B cell (primary cell): ENCODE data around the gene IFNLR1. TPM values are rescaled to one million over a fixed set of nuclear protein-coding genes. Genes with fewer than 3 reads are reported as not detected.

Experiments
- ATAC-seq: fragments of 200-7000 bp; cut with Tn5 transposase; one replicate; pipeline ENCODE4 v1.10.0; 2021; ENCODE audit warnings: low read depth, mild to moderate bottlenecking, moderate number of reproducible peaks, moderate library complexity
- CTCF ChIA-PET: fragments of 350-600 bp; sonication (Branson Sonifier 250); formaldehyde crosslinking; loops from one replicate; lab custom pipeline; 2021; ENCODE audit warnings: antibody characterized with exemption, inconsistent platforms; lab: Charles Lee
- POLR2A ChIA-PET: fragments of 350-600 bp; sonication (Branson Sonifier 250); formaldehyde crosslinking; loops from one replicate; lab custom pipeline; 2021; ENCODE audit warnings: antibody characterized with exemption; lab: Charles Lee
- DNase-seq: peaks from one replicate; pipeline ENCODE4 v3.0.0; 2013
- H2AFZ ChIP-seq: 2 replicates; pipeline ENCODE4 v1.6.1; 2012; ENCODE audit warnings: mild to moderate bottlenecking, low read depth, low read length; ENCODE audit not compliant: insufficient read depth, poor library complexity, severe bottlenecking
- H3K27ac ChIP-seq, 2 donors: 1 replicate in 1 of 2; 2 replicates in 1 of 2; pipeline ENCODE4 v1.5.1; 2012 to 2013; ENCODE audit warnings: low read length in 2 of 2, mild to moderate bottlenecking in 2 of 2, moderate library complexity in 1 of 2
- H3K27me3 ChIP-seq, 4 experiments: fragments of 200-600 bp in 1 of 4; sonication (generic) in 1 of 4; replicated peaks in 1 of 4; 1 replicate in 2 of 4; 2 replicates in 2 of 4; pipeline versions ENCODE4 v1.6.1 to v1.7.0; 2013 to 2016; ENCODE audit warnings: low read length in 3 of 4, mild to moderate bottlenecking in 2 of 4, mixed read lengths in 1 of 4, moderate library complexity in 1 of 4; ENCODE audit not compliant: insufficient read depth in 4 of 4, control insufficient read depth in 3 of 4; ENCODE audit errors: control extremely low read depth in 1 of 4
- H3K36me3 ChIP-seq, 2 experiments: replicated peaks in 1 of 2; 1 replicate in 1 of 2; 2 replicates in 1 of 2; pipeline versions ENCODE4 v1.6.1 to v1.7.1; 2013; ENCODE audit warnings: low read length in 1 of 2; ENCODE audit not compliant: insufficient read depth in 2 of 2, control insufficient read depth in 1 of 2; ENCODE audit errors: control extremely low read depth in 1 of 2, extremely low read depth in 1 of 2
- H3K4me1 ChIP-seq, 2 donors: fragments of 200-600 bp in 1 of 2; sonication (generic) in 1 of 2; 1 replicate in 1 of 2; 2 replicates in 1 of 2; pipeline versions ENCODE4 v1.5.1 to v1.6.1; 2013 to 2017; ENCODE audit warnings: low read length in 2 of 2; ENCODE audit not compliant: control insufficient read depth in 2 of 2, insufficient read depth in 2 of 2
- H3K4me2 ChIP-seq: replicated peaks from 2 replicates; pipeline ENCODE3; 2012; ENCODE audit warnings: mild to moderate bottlenecking, low read depth, low read length; ENCODE audit not compliant: poor library complexity, severe bottlenecking
- H3K4me3 ChIP-seq, 5 experiments: fragments of 200-600 bp in 1 of 5; sonication (generic) in 1 of 5; 1 replicate in 3 of 5; 2 replicates in 2 of 5; pipeline versions ENCODE4 v1.5.1 to v1.7.0; 2011 to 2016; ENCODE audit warnings: low read length in 4 of 5, mild to moderate bottlenecking in 4 of 5, low read depth in 2 of 5, control low read depth in 1 of 5, moderate library complexity in 1 of 5; ENCODE audit not compliant: insufficient read depth in 1 of 5; ENCODE audit errors: control extremely low read depth in 1 of 5, extremely low read depth in 1 of 5
- H3K79me2 ChIP-seq: fragments of 200-600 bp; sonication (generic); one replicate; pipeline ENCODE4 v1.6.0; 2016; ENCODE audit warnings: low read length; ENCODE audit not compliant: control insufficient read depth, insufficient read depth
- H3K9ac ChIP-seq: fragments of 200-600 bp; sonication (generic); 2 replicates; pipeline ENCODE4 v1.6.1; 2017; ENCODE audit warnings: mild to moderate bottlenecking, low read length, moderate library complexity
- H3K9me3 ChIP-seq, 3 donors: one replicate each; pipeline versions ENCODE4 v1.6.1 to v1.7.1; 2013; ENCODE audit warnings: low read length in 2 of 3; ENCODE audit not compliant: control insufficient read depth in 2 of 3, insufficient read depth in 1 of 3; ENCODE audit errors: control extremely low read depth in 1 of 3
- H4K20me1 ChIP-seq: 2 replicates; pipeline ENCODE4 v1.6.0; 2012; ENCODE audit warnings: mild to moderate bottlenecking, low read length; ENCODE audit not compliant: insufficient read depth, control insufficient read depth, poor library complexity, severe bottlenecking
- H3K27ac Mint-ChIP-seq: one replicate; pipeline ENCODE4 v1.8.0; 2021; ENCODE audit warnings: mixed read lengths
- H3K27me3 Mint-ChIP-seq: one replicate; pipeline ENCODE4 v1.8.0; 2021; ENCODE audit warnings: mixed read lengths
- H3K4me1 Mint-ChIP-seq: one replicate; pipeline ENCODE4 v1.8.0; 2021; ENCODE audit warnings: mixed read lengths
- H3K4me3 Mint-ChIP-seq: one replicate; pipeline ENCODE4 v1.8.0; 2021; ENCODE audit warnings: mixed read lengths
- H3K9me3 Mint-ChIP-seq: one replicate; pipeline ENCODE4 v1.8.0; 2022; ENCODE audit warnings: mixed read lengths; ENCODE audit not compliant: insufficient read depth
- CTCF ChIP-seq: fragments of 200-600 bp; IDR thresholded peaks from one replicate; pipeline ENCODE4 v1.8.0; 2022; ENCODE audit warnings: antibody characterized with exemption, mild to moderate bottlenecking
- EZH2 ChIP-seq: IDR thresholded peaks from 2 replicates; pipeline ENCODE4 v1.6.1; 2012; ENCODE audit warnings: borderline replicate concordance, low read depth, mild to moderate bottlenecking, moderate library complexity, low read length; ENCODE audit not compliant: insufficient read depth, poor library complexity, severe bottlenecking
- WGBS: methylation state at CpG from one replicate; pipeline ENCODE4 v1.1.5; 2013; ENCODE audit warnings: missing lambda C conversion rate; ENCODE audit not compliant: insufficient coverage; 5-methylcytosine and 5-hydroxymethylcytosine counted together
- intact Hi-C: fragments of 100-400 bp; cut with micrococcal nuclease; formaldehyde crosslinking; loops from one replicate; pipeline ENCODE4 v1.10.0; 2022
- polyA plus RNA-seq: library from polyadenylated mRNA; depleted of rRNA; stranded (reverse); fragments of >200 nt; gene quantifications from 2 replicates; pipeline ENCODE4 v1.2.3, GENCODE V29; 2012
- total RNA-seq, 2 donors: library from RNA; stranded (reverse); fragments of 120-200 nt in 1 of 2; gene quantifications; 1 replicate in 1 of 2; 2 replicates in 1 of 2; pipeline versions ENCODE4 v1.2.3 to v1.2.4, GENCODE V29; 2013 to 2022

Gene IFNLR1
- total and polyA plus RNA-seq, 2 donors (not counting 1 experiment from before 2014, with no cell fraction given) = 14.7 to 39.7 TPM

- Histone ChIP-seq H3K4me3 (no peak overlapping the region), H3K27ac (no peak overlapping the region), H3K79me2 (no peaks in the 10 kb centered on the region), H3K4me2 (no peak overlapping the region), H4K20me1 (no peaks in the 10 kb centered on the region), H2AFZ (no peak overlapping the region), H3K27me3 (no peaks in the 10 kb centered on the region), H3K9ac (no peak overlapping the region), H3K9me3 (peaks cover 1 to 11% (median 7%) of the 10 kb centered on the region in 3 donors), H3K36me3 (no peaks in the 10 kb centered on the region), H3K4me1 (no peaks in the 10 kb centered on the region)
- ATAC-seq (no peak), DNase-seq (no peak)
- Mint-ChIP-seq H3K9me3 (peaks cover 4% of the 10 kb centered on the region), H3K4me1 (peaks cover 2% of the 10 kb centered on the region), H3K27me3 (peaks cover 16% of the 10 kb centered on the region), H3K27ac (no peak overlapping the region), H3K4me3 (no peak overlapping the region)
- POLR2A ChIA-PET = no interaction called here
- CTCF ChIA-PET = interaction anchor here (1.2 to 2.1 kb wide), 2 partner anchors 16 to 64 kb away, joined by 3 to 11 read pairs; no protein-coding TSS in a partner anchor
- no CpG with 5 or more reads among the region's 3 CpGs for WGBS
- intact Hi-C loops = no loop called here
- TF ChIP-seq CTCF = no peak
- TF ChIP-seq EZH2 = no peak
Observed at GRCh38 chr1:24134376-24134775, 52.7 kb downstream of the IFNLR1 start.

- peaks cover 4% of the 10 kb centered on the region for H3K9me3 Mint-ChIP-seq
- peaks cover 1 to 11% (median 7%) of the 10 kb centered on the region in 3 donors for H3K9me3 ChIP-seq
- H3K27me3 Mint-ChIP-seq = peaks cover 22% of the 10 kb centered on the region
- no peaks in the 10 kb centered on the region for H4K20me1 ChIP-seq
- intact Hi-C loops = no loop called here
- H3K4me3 Mint-ChIP-seq = no peak overlapping the region
- no peaks in the 10 kb centered on the region for H3K27me3 ChIP-seq
- no peak overlapping the region for H3K9ac ChIP-seq
- no peak for TF ChIP-seq EZH2
- no peak for TF ChIP-seq CTCF
- ATAC-seq (no peak), DNase-seq (no peak)
- no peak overlapping the region for H3K4me2 ChIP-seq
- ChIA-PET POLR2A (no interaction called here), CTCF (interaction anchor here (0.7 to 2.1 kb wide), 4 partner anchors 8 to 65 kb away, joined by 3 to 11 read pairs (median 4); no protein-coding TSS in a partner anchor)
- H3K4me1 Mint-ChIP-seq = no peaks in the 10 kb centered on the region
- H3K4me1 ChIP-seq = no peaks in the 10 kb centered on the region
- H3K27ac Mint-ChIP-seq = no peak overlapping the region
- H3K4me3 ChIP-seq = no peak overlapping the region
- H3K36me3 ChIP-seq = no peaks in the 10 kb centered on the region
- no peak overlapping the region for H2AFZ ChIP-seq
- no CpG with 5 or more reads among the region's 1 CpG for WGBS
- H3K79me2 ChIP-seq = no peaks in the 10 kb centered on the region
- H3K27ac ChIP-seq = no peak overlapping the region
Observed at GRCh38 chr1:24133819-24134218, 53.3 kb downstream of the IFNLR1 start.
